Left lung (tissue), 10 donors: ENCODE measurements around the gene TMEM63C. TPM values are rescaled to one million over a fixed set of nuclear protein-coding genes. Genes with fewer than 3 reads are reported as not detected.
A peak's percentile ranks its signal among the peaks of the same experiment; 100 is the strongest.

ENCODE experiments used
- ATAC-seq: fragments of 200-7000 bp; cut with Tn5 transposase; one replicate; pipeline ENCODE4 v1.9.1; 2020; ENCODE audit warnings: moderate library complexity
- DNase-seq, 4 donors: peaks; one replicate each; pipeline ENCODE4 v3.0.0-alpha.2; 2013 to 2020
- H3K27ac ChIP-seq, 2 donors: fragments of 200-600 bp; sonication (generic) in 1 of 2; one replicate each; pipeline versions ENCODE4 v1.5.0 to v1.8.0; 2020 to 2021
- H3K27me3 ChIP-seq, 2 donors: fragments of 200-600 bp; sonication (generic) in 1 of 2; one replicate each; pipeline versions ENCODE4 v1.5.0 to v1.8.0; 2020 to 2021
- H3K36me3 ChIP-seq, 2 donors: fragments of 200-600 bp; sonication (generic) in 1 of 2; one replicate each; pipeline versions ENCODE4 v1.5.0 to v1.8.0; 2020 to 2021
- H3K4me1 ChIP-seq, 2 donors: fragments of 200-600 bp; one replicate each; pipeline ENCODE4 v1.8.0; 2021
- H3K4me3 ChIP-seq, 2 donors: fragments of 200-600 bp; sonication (generic) in 1 of 2; one replicate each; pipeline versions ENCODE4 v1.5.0 to v1.8.0; 2020 to 2021; ENCODE audit warnings: mild to moderate bottlenecking in 1 of 2
- H3K9me3 ChIP-seq, 2 donors: fragments of 200-600 bp; sonication (generic) in 1 of 2; one replicate each; pipeline versions ENCODE4 v1.5.0 to v1.8.0; 2020 to 2021
- CTCF ChIP-seq, 2 donors: fragments of 200-600 bp; sonication (generic) in 1 of 2; IDR thresholded peaks; one replicate each; pipeline versions ENCODE4 v1.5.0 to v1.8.0; 2021; ENCODE audit warnings: antibody characterized with exemption in 2 of 2
- intact Hi-C, 2 donors: fragments of 100-400 bp; cut with DNase I; formaldehyde crosslinking; loops; one replicate each; pipeline versions ENCODE4 v1.11.2 to v1.14.2; 2022
- polyA plus RNA-seq, 6 donors: library from polyadenylated mRNA; unstranded; fragments of 120-200 nt; gene quantifications; one replicate each; pipeline ENCODE4 v1.2.1, GENCODE V29; 2013; ENCODE audit not compliant: insufficient read length in 6 of 6
- total RNA-seq, 2 donors: library from RNA; stranded (reverse); fragmentation: NEBNext Ultra II Directional; extraction: Animal tissue kit (Norgen Biotek cat#: 25700); gene quantifications; one replicate each; pipeline ENCODE4 v1.2.1, GENCODE V29; 2021
- donor health status: DM: no; HTN: yes; CAD: no.
- donor health status: DM: no; HTN: no; CAD: no.

Gene TMEM63C
- total and polyA plus RNA-seq, 8 donors: 0.20 to 2.0 (median 0.88) TPM; not detected in 1

- no peaks in the 10 kb centered on the region for H3K9me3 ChIP-seq
- H3K4me3 ChIP-seq: no peak overlapping the region
- peaks cover 0 to 37% of the 10 kb centered on the region in 2 donors for H3K27me3 ChIP-seq
- no peak for TF ChIP-seq CTCF (IDR thresholded peaks at IDR 0.05)
- H3K27ac ChIP-seq: no peak overlapping the region
- H3K4me1 ChIP-seq: no peaks in the 10 kb centered on the region
- ATAC-seq: no peak
- DNase-seq: peak in 1 of 4 donors; percentile 61
- intact Hi-C loops: no loop called here
- no peaks in the 10 kb centered on the region for H3K36me3 ChIP-seq
Observed at GRCh38 chr14:77260199-77260598, 78.6 kb downstream of the TMEM63C start.

GRCh38 chr14:77260631-77261030 lies 79.0 kb downstream of the TMEM63C start:
- H3K4me1 ChIP-seq: no peaks in the 10 kb centered on the region
- no peak overlapping the region for H3K4me3 ChIP-seq
- intact Hi-C loops: no loop called here
- H3K36me3 ChIP-seq: no peaks in the 10 kb centered on the region
- TF ChIP-seq CTCF (IDR thresholded peaks at IDR 0.05): no peak
- DNase-seq (peak in 3 of 4 donors; percentile 5 to 49 (median 33)), ATAC-seq (peak; percentile 39)
- H3K9me3 ChIP-seq: no peaks in the 10 kb centered on the region
- peaks cover 0 to 38% of the 10 kb centered on the region in 2 donors for H3K27me3 ChIP-seq
- H3K27ac ChIP-seq: no peak overlapping the region

- H3K4me3 ChIP-seq: no peak overlapping the region
- H3K27me3 ChIP-seq: peaks cover 0 to 43% of the 10 kb centered on the region in 2 donors
- ATAC-seq (no peak), DNase-seq (peak in 1 of 4 donors; percentile 65)
- peaks cover 0 to 8% of the 10 kb centered on the region in 2 donors for H3K9me3 ChIP-seq
- H3K4me1 ChIP-seq: no peaks in the 10 kb centered on the region
- no peaks in the 10 kb centered on the region for H3K36me3 ChIP-seq
- no peak for TF ChIP-seq CTCF (IDR thresholded peaks at IDR 0.05)
- no peak overlapping the region for H3K27ac ChIP-seq
- intact Hi-C loops: no loop called here
Observed at GRCh38 chr14:77264466-77265186, 83.0 kb downstream of the TMEM63C start.

GRCh38 chr14:77265187-77265515 lies 83.6 kb downstream of the TMEM63C start:
- H3K4me1 ChIP-seq: no peaks in the 10 kb centered on the region
- H3K4me3 ChIP-seq: no peak overlapping the region
- no peak for ATAC-seq

More at GRCh38 chr14:77265187-77265515, 83.6 kb downstream of the TMEM63C start:
- TF ChIP-seq CTCF (IDR thresholded peaks at IDR 0.05): no peak
- peaks cover 4 to 43% of the 10 kb centered on the region in 2 donors for H3K27me3 ChIP-seq
- no peak overlapping the region for H3K27ac ChIP-seq
- intact Hi-C loops: no loop called here
- H3K9me3 ChIP-seq: peaks cover 0 to 8% of the 10 kb centered on the region in 2 donors
- no peaks in the 10 kb centered on the region for H3K36me3 ChIP-seq
- DNase-seq: no peak
